ENCODE measurements around the gene AFF2.

DNA sequence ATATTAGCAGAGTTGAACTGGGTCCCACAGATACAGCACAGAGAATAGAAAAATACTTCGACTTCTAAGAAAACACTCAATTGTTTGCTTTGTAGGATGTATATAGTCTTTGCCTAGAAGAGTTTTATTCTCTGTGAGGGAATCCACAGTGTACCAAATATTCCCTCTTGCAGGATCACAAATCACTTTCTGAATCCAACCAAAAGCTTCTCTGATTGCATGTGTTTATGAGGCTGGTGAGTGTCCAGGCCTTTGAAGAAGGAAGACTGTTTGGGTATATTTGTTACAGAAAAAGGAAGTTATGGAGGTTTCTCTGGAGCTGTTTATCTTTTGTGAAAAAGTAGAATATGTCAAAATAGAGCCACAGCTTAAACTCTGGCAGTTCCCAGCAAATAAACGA is 423.2 kb downstream of the AFF2 start:
- TF ChIP-seq, protein P1, sequence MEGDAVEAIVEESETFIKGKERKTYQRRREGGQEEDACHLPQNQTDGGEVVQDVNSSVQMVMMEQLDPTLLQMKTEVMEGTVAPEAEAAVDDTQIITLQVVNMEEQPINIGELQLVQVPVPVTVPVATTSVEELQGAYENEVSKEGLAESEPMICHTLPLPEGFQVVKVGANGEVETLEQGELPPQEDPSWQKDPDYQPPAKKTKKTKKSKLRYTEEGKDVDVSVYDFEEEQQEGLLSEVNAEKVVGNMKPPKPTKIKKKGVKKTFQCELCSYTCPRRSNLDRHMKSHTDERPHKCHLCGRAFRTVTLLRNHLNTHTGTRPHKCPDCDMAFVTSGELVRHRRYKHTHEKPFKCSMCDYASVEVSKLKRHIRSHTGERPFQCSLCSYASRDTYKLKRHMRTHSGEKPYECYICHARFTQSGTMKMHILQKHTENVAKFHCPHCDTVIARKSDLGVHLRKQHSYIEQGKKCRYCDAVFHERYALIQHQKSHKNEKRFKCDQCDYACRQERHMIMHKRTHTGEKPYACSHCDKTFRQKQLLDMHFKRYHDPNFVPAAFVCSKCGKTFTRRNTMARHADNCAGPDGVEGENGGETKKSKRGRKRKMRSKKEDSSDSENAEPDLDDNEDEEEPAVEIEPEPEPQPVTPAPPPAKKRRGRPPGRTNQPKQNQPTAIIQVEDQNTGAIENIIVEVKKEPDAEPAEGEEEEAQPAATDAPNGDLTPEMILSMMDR (IDR thresholded peaks at IDR 0.05 in 8 of 11, conservative IDR thresholded peaks at IDR 0.05 in 3 of 11), result no peak
- no peak for TF ChIP-seq POLR2AphosphoS5 (IDR thresholded peaks at IDR 0.05)
- no peak for TF ChIP-seq POLR2A (IDR thresholded peaks at IDR 0.05)
